ENCODE results near the gene BACH2.
A peak's percentile ranks its signal among the peaks of the same experiment; 100 is the strongest.
"Not testable (repeated sequence)": the region's sequence is repeated elsewhere in the genome, so short reads cannot be mapped to it uniquely, and the experiment has no call there.

Gene BACH2

GRCh38 chr6:90184334-90185298, 112.0 kb downstream of the BACH2 start:
- DNase-seq (ENCODE audit: low read depth in 2 of 2) = no peak

- no peak for DNase-seq (ENCODE audit: low read depth in 2 of 2)
Measured at GRCh38 chr6:90183587-90184333, 112.9 kb downstream of the BACH2 start.

- no peak for DNase-seq (ENCODE audit: low read depth in 2 of 2)
Measured at GRCh38 chr6:90180526-90180925, 116.1 kb downstream of the BACH2 start.

- no peak for DNase-seq (ENCODE audit: low read depth in 2 of 2)
Measured at GRCh38 chr6:90179190-90180169, 117.2 kb downstream of the BACH2 start.

GRCh38 chr6:90178384-90178855, 118.2 kb downstream of the BACH2 start:
- no peak for DNase-seq (ENCODE audit: low read depth in 2 of 2)

- no peak for DNase-seq (ENCODE audit: low read depth in 2 of 2)
Measured at GRCh38 chr6:90177544-90178383, 118.9 kb downstream of the BACH2 start.

GRCh38 chr6:90175627-90176538, 120.8 kb downstream of the BACH2 start:
- peak; percentile 64 to 66 for DNase-seq (ENCODE audit: low read depth in 2 of 2)

GRCh38 chr6:90173262-90173925, 123.2 kb downstream of the BACH2 start:
- DNase-seq (ENCODE audit: low read depth in 2 of 2) = no peak

- no peak for DNase-seq (ENCODE audit: low read depth in 2 of 2)
Measured at GRCh38 chr6:90170601-90171000, 126.0 kb downstream of the BACH2 start.

- DNase-seq (ENCODE audit: low read depth in 2 of 2) = no peak
Measured at GRCh38 chr6:90169374-90169773, 127.3 kb downstream of the BACH2 start.

- DNase-seq (ENCODE audit: low read depth in 2 of 2) = no peak
Measured at GRCh38 chr6:90168693-90169131, 127.9 kb downstream of the BACH2 start.

GRCh38 chr6:90167514-90168379, 128.9 kb downstream of the BACH2 start:
- DNase-seq (ENCODE audit: low read depth in 2 of 2) = no peak

GRCh38 chr6:90166155-90166924, 130.3 kb downstream of the BACH2 start:
- not testable (repeated sequence) for DNase-seq (ENCODE audit: low read depth in 2 of 2)

- DNase-seq (ENCODE audit: low read depth in 2 of 2) = no peak
Measured at GRCh38 chr6:90162648-90163387, 133.8 kb downstream of the BACH2 start.

GRCh38 chr6:90160013-90160412, 136.6 kb downstream of the BACH2 start:
- no peak for DNase-seq (ENCODE audit: low read depth in 2 of 2)

GRCh38 chr6:90159452-90159851, 137.2 kb downstream of the BACH2 start:
- DNase-seq (ENCODE audit: low read depth in 2 of 2) = no peak
